ENCODE results near the gene GHRHR.

- no peak for TF ChIP-seq CTCF (IDR thresholded peaks at IDR 0.05)
- TF ChIP-seq POLR2A (IDR thresholded peaks at IDR 0.05) = no peak
Observed at GRCh38 chr7:30935569-30935877, 28.2 kb upstream of the GHRHR start.
